GM12892 (cell line): ENCODE measurements around the gene ATP12A.

ENCODE experiments used
- POLR2A ChIP-seq: IDR thresholded peaks from 2 replicates; pipeline ENCODE4 v1.6.1; 2011; ENCODE audit warnings: low read depth, low read length, control low read depth
- POLR2AphosphoS5 ChIP-seq: IDR thresholded peaks from 2 replicates; pipeline ENCODE4 v1.6.1; 2011; ENCODE audit warnings: low read depth, low read length, control low read depth
- TAF1 ChIP-seq: IDR thresholded peaks from 2 replicates; pipeline ENCODE4 v1.6.1; 2011; ENCODE audit warnings: low read depth, mild to moderate bottlenecking, control low read depth, low read length, borderline replicate concordance

GRCh38 chr13:24698686-24699085 lies 18.5 kb downstream of the ATP12A start:
- TF ChIP-seq POLR2AphosphoS5 (no peak), TAF1 (no peak), POLR2A (no peak)
